Gastroesophageal sphincter (tissue), 3 donors: ENCODE results near the gene GJA10.

Experiments
- POLR2AphosphoS5 ChIP-seq: sonication (generic); formaldehyde crosslinking; IDR thresholded peaks from one replicate; pipeline ENCODE4 v1.6.1; 2017; ENCODE audit warnings: antibody characterized with exemption
- TF ChIP-seq, protein P1 (sequence below), 4 experiments: fragments of 200-600 bp in 2 of 4; fragments of 450-650 bp in 2 of 4; sonication (generic) in 1 of 4; IDR thresholded peaks; one replicate each; pipeline ENCODE4 v1.5.1; 2017 to 2019; ENCODE audit warnings: antibody characterized with exemption in 4 of 4, mild to moderate bottlenecking in 2 of 4, moderate library complexity in 2 of 4

GRCh38 chr6:89942601-89943000 lies 48.3 kb downstream of the GJA10 start:
- TF ChIP-seq, protein P1, sequence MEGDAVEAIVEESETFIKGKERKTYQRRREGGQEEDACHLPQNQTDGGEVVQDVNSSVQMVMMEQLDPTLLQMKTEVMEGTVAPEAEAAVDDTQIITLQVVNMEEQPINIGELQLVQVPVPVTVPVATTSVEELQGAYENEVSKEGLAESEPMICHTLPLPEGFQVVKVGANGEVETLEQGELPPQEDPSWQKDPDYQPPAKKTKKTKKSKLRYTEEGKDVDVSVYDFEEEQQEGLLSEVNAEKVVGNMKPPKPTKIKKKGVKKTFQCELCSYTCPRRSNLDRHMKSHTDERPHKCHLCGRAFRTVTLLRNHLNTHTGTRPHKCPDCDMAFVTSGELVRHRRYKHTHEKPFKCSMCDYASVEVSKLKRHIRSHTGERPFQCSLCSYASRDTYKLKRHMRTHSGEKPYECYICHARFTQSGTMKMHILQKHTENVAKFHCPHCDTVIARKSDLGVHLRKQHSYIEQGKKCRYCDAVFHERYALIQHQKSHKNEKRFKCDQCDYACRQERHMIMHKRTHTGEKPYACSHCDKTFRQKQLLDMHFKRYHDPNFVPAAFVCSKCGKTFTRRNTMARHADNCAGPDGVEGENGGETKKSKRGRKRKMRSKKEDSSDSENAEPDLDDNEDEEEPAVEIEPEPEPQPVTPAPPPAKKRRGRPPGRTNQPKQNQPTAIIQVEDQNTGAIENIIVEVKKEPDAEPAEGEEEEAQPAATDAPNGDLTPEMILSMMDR (IDR thresholded peaks at IDR 0.05): no peak
- no peak for TF ChIP-seq POLR2AphosphoS5
